ENCODE measurements around the gene TRAPPC8.

The TRAPPC8 gene

DNA sequence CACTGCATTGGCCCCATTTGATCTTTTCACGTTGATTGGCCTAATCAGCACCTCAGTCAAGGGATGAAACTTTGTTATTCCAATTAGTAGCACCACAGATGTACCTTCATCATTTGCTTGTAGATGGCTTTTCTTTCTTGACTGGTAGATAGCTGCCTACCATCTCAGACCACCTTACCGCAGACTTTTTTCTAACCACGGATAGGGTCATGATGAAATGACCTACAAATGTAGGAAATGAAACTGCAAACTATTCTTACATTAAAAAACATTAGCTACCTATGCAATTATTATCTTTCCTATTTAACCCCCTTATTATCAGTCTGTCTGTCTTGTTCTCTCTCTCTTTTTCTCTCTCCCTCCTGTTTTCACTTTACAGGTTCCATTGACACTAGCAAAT, 159.9 kb downstream of the TRAPPC8 start:
- no peak for DNase-seq

Measured in fibroblast of skin of right biceps (primary cell).